Endothelial cell (in vitro differentiated cells): ENCODE measurements around the gene PLAAT2. TPM values are rescaled to one million over a fixed set of nuclear protein-coding genes. Genes with fewer than 3 reads are reported as not detected.
"Not testable (repeated sequence)": the region's sequence is repeated elsewhere in the genome, so short reads cannot be mapped to it uniquely, and the experiment has no call there.

Experiments used
- DNase-seq: peaks from one replicate; pipeline ENCODE4 v3.0.0; 2021; ENCODE audit warnings: low spot score
- H3K27ac Mint-ChIP-seq: one replicate; pipeline ENCODE4 v1.8.0; 2021; ENCODE audit warnings: mixed read lengths, inconsistent platforms; ENCODE audit not compliant: unreplicated experiment
- H3K27me3 Mint-ChIP-seq: one replicate; pipeline ENCODE4 v1.8.0; 2021; ENCODE audit warnings: mild to moderate bottlenecking, moderate library complexity, mixed read lengths, inconsistent platforms; ENCODE audit not compliant: unreplicated experiment
- H3K36me3 Mint-ChIP-seq: one replicate; pipeline ENCODE4 v1.8.0; 2021; ENCODE audit warnings: mild to moderate bottlenecking, low read depth, mixed read lengths, inconsistent platforms; ENCODE audit not compliant: unreplicated experiment
- H3K4me1 Mint-ChIP-seq: one replicate; pipeline ENCODE4 v1.8.0; 2021; ENCODE audit warnings: mild to moderate bottlenecking, mixed read lengths, inconsistent platforms; ENCODE audit not compliant: unreplicated experiment
- H3K4me3 Mint-ChIP-seq: one replicate; pipeline ENCODE4 v1.8.0; 2021; ENCODE audit warnings: mild to moderate bottlenecking, mixed read lengths, inconsistent platforms; ENCODE audit not compliant: unreplicated experiment
- H3K9me3 Mint-ChIP-seq: one replicate; pipeline ENCODE4 v1.8.0; 2021; ENCODE audit warnings: mixed read lengths, inconsistent platforms; ENCODE audit not compliant: unreplicated experiment
- total RNA-seq: library from RNA; stranded (reverse); fragmentation: NEBNext Ultra II Directional; extraction: Animal tissue kit (Norgen Biotek cat#: 25700); gene quantifications from one replicate; pipeline ENCODE4 v1.2.1, GENCODE V29; 2021; ENCODE audit not compliant: unreplicated experiment
- TF ChIP-seq, protein P1 (sequence below): fragments of 200-600 bp; sonication (generic); IDR thresholded peaks from one replicate; pipeline ENCODE4 v1.5.0; 2021; ENCODE audit warnings: antibody characterized with exemption; ENCODE audit not compliant: unreplicated experiment

PLAAT2 gene
- total RNA-seq, 1 donor from 2014 or later: not detected

DNA sequence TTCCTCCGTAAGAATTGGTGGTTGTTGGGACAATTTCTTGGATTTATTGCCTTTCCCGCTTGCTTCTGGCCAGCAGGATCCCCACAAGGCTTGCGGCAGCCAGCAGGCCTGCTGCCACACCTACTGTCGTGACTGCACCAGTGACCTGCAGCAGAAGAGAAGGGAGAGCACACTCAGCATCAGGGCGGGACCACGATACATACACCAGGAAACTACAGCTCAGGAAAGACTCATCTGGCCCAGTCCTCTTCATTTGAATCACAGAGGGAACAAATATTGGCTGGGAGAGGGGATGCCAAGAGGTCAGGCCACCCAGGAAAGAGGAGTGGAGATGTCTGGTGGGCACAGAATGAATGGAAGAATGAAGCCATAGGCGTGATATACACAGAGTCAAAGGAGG, 10.3 kb downstream of the PLAAT2 start:
- no peak for DNase-seq
- H3K4me3 Mint-ChIP-seq: no peak overlapping the region
- H3K27ac Mint-ChIP-seq: no peak overlapping the region
- H3K9me3 Mint-ChIP-seq: no peaks in the 10 kb centered on the region
- TF ChIP-seq, protein P1, sequence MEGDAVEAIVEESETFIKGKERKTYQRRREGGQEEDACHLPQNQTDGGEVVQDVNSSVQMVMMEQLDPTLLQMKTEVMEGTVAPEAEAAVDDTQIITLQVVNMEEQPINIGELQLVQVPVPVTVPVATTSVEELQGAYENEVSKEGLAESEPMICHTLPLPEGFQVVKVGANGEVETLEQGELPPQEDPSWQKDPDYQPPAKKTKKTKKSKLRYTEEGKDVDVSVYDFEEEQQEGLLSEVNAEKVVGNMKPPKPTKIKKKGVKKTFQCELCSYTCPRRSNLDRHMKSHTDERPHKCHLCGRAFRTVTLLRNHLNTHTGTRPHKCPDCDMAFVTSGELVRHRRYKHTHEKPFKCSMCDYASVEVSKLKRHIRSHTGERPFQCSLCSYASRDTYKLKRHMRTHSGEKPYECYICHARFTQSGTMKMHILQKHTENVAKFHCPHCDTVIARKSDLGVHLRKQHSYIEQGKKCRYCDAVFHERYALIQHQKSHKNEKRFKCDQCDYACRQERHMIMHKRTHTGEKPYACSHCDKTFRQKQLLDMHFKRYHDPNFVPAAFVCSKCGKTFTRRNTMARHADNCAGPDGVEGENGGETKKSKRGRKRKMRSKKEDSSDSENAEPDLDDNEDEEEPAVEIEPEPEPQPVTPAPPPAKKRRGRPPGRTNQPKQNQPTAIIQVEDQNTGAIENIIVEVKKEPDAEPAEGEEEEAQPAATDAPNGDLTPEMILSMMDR: no peak
- H3K36me3 Mint-ChIP-seq: peaks cover 8% of the 10 kb centered on the region
- no peaks in the 10 kb centered on the region for H3K27me3 Mint-ChIP-seq
- H3K4me1 Mint-ChIP-seq: no peaks in the 10 kb centered on the region

DNA sequence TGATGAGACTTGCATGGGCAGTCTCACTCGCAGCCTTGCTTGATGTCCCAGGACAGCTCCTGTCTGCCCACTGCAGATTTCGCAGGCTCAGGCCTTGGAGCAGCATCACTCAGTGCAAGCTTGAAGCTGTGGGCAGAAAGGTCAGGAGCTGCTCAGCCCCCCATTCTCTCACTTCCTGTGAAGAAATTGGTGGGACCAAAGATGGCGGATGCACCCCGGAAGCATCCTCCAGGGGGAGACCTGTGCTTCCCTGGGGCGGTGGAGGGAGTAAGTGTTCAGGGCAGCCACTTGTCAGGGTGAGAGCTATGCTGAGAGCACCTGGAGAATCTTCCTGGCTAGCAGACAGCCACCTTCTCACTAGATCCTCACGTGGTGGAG, 11.3 kb downstream of the PLAAT2 start:
- no peaks in the 10 kb centered on the region for H3K4me1 Mint-ChIP-seq
- H3K27ac Mint-ChIP-seq: no peak overlapping the region
- H3K36me3 Mint-ChIP-seq: peaks cover 8% of the 10 kb centered on the region
- no peak overlapping the region for H3K4me3 Mint-ChIP-seq
- no peaks in the 10 kb centered on the region for H3K9me3 Mint-ChIP-seq
- DNase-seq: no peak
- TF ChIP-seq, protein P1: no peak
- H3K27me3 Mint-ChIP-seq: no peaks in the 10 kb centered on the region

GRCh38 chr11:63551091-63551888, 11.9 kb downstream of the PLAAT2 start:
- H3K4me1 Mint-ChIP-seq: no peaks in the 10 kb centered on the region
- TF ChIP-seq, protein P1: no peak
- H3K4me3 Mint-ChIP-seq: no peak overlapping the region
- DNase-seq: no peak
- peaks cover 8% of the 10 kb centered on the region for H3K36me3 Mint-ChIP-seq
- no peaks in the 10 kb centered on the region for H3K9me3 Mint-ChIP-seq
- no peaks in the 10 kb centered on the region for H3K27me3 Mint-ChIP-seq
- H3K27ac Mint-ChIP-seq: no peak overlapping the region

GRCh38 chr11:63550156-63550700, 13.0 kb downstream of the PLAAT2 start:
- not testable (repeated sequence) for H3K4me1 Mint-ChIP-seq, H3K27me3 Mint-ChIP-seq, H3K4me3 Mint-ChIP-seq, H3K36me3 Mint-ChIP-seq, H3K27ac Mint-ChIP-seq, DNase-seq, H3K9me3 Mint-ChIP-seq

GRCh38 chr11:63549411-63549810, 13.8 kb downstream of the PLAAT2 start:
- no peak for DNase-seq

More at GRCh38 chr11:63549411-63549810, 13.8 kb downstream of the PLAAT2 start:
- Mint-ChIP-seq H3K27ac (no peak overlapping the region), H3K4me1 (no peaks in the 10 kb centered on the region), H3K9me3 (no peaks in the 10 kb centered on the region), H3K27me3 (no peaks in the 10 kb centered on the region), H3K4me3 (no peak overlapping the region), H3K36me3 (peaks cover 8% of the 10 kb centered on the region)
- TF ChIP-seq, protein P1: no peak
